ENCODE results near the gene RFX5. TPM values are rescaled to one million over a fixed set of nuclear protein-coding genes. Genes with fewer than 3 reads are reported as not detected.

RFX5 gene
- total and polyA plus RNA-seq, 2 donors (not counting 3 experiments of a cell fraction or from before 2014, with no cell fraction given), result 23.5 to 52.8 TPM

- CTCF ChIA-PET, result interaction anchor here (0.7 to 5.9 kb wide), 8 partner anchors 10 to 91 kb away, joined by 3 to 103 read pairs (median 6); no protein-coding TSS in a partner anchor
- Histone ChIP-seq H3K9ac (replicated peaks; ENCODE audit: extremely low read depth, insufficient read depth, low read length) (peak within 1 kb of the TSS; percentile 97), H3K27ac (ENCODE audit: insufficient read depth, low read depth, low read length) (peak within 1 kb of the TSS; percentile 93), H3K9me3 (replicated peaks; ENCODE audit: control insufficient read depth, insufficient read depth, low read length) (no peaks in the 10 kb centered on the region), H3K4me2 (ENCODE audit: insufficient read depth, low read length) (peak within 1 kb of the TSS; percentile 79), H3K4me3 (replicated peaks in 1 of 3; ENCODE audit: insufficient read depth in 1 of 3, low read depth in 1 of 3, low read length in 3 of 3) (peak within 1 kb of the TSS; percentile 63 to 86 (median 83)), H3K36me3 (ENCODE audit: control insufficient read depth in 2 of 2, extremely low read depth in 1 of 2, insufficient read depth in 2 of 2, low read length in 2 of 2) (peaks cover 0 to 3% of the 10 kb centered on the region in 2 experiments), H2AFZ (ENCODE audit: low read depth, low read length) (peak within 1 kb of the TSS; percentile 83), H3K9me1 (replicated peaks; ENCODE audit: control insufficient read depth, extremely low read depth, insufficient read depth, low read length) (no peaks in the 10 kb centered on the region), H3K27me3 (ENCODE audit: control insufficient read depth in 2 of 2, insufficient read depth in 2 of 2, low read length in 2 of 2) (no peaks in the 10 kb centered on the region), H3K4me1 (ENCODE audit: control insufficient read depth, extremely low read depth, insufficient read depth, low read length) (peaks cover 22% of the 10 kb centered on the region), H3K79me2 (ENCODE audit: control insufficient read depth, insufficient read depth, low read length) (peaks cover 26% of the 10 kb centered on the region), H4K20me1 (replicated peaks; ENCODE audit: control insufficient read depth, extremely low read depth, insufficient read depth, low read length) (no peaks in the 10 kb centered on the region)
- intact Hi-C loops (cut with micrococcal nuclease), result loop anchor here (1.0 to 5.0 kb wide), 4 partner anchors 13 to 130 kb away; partner anchors contain the start of gene PIP5K1A
- DNase-seq (ENCODE audit: low read depth, low spot score), result peak; percentile 98
- dilution Hi-C loops (cut with MboI; ENCODE audit: extremely low pct_ligation_motif_present, low sequenced_read_pairs), result no loop called here
- BruUV-seq (replicated peaks), result no TSS peak
- peak; percentile 68 for TF ChIP-seq POLR2A (IDR thresholded peaks at IDR 0.05; ENCODE audit: low read depth, low read length)
- TF ChIP-seq JUN (IDR thresholded peaks at IDR 0.05; ENCODE audit: borderline replicate concordance, insufficient read depth, insufficient read length, low read depth), result no peak
- TF ChIP-seq POLR2AphosphoS5 (IDR thresholded peaks at IDR 0.05; ENCODE audit: insufficient read depth, low read depth, low read length), result peak; percentile 62
- TF ChIP-seq MAX (IDR thresholded peaks at IDR 0.05; ENCODE audit: insufficient read depth, insufficient read length), result no peak
- POLR2A ChIA-PET, result interaction anchor here (1.0 to 1.8 kb wide), 6 partner anchors 9 to 213 kb away, joined by 3 to 11 read pairs (median 3); partner anchors contain the start of gene ZNF687
- FAIRE-seq, result peak; percentile 90
Measured at GRCh38 chr1:151327223-151327902, 19.7 kb downstream of the RFX5 start, which contains the start of gene PI4KB. TSS of gene PI4KB (minus strand) at chr1:151327416. CDS start at chr1:151316481, 10,935 bp downstream.

GRCh38 chr1:151326619-151327222 lies 20.3 kb downstream of the RFX5 start:
- H3K27ac ChIP-seq (ENCODE audit: insufficient read depth, low read depth, low read length), result peak overlapping the region; percentile 93
- peaks cover 28% of the 10 kb centered on the region for H3K79me2 ChIP-seq (ENCODE audit: control insufficient read depth, insufficient read depth, low read length)
- peak overlapping the region; percentile 79 for H3K4me2 ChIP-seq (ENCODE audit: insufficient read depth, low read length)
- DNase-seq (ENCODE audit: low read depth, low spot score), result peak; percentile 51
- H3K4me3 ChIP-seq (replicated peaks in 1 of 3; ENCODE audit: insufficient read depth in 1 of 3, low read depth in 1 of 3, low read length in 3 of 3), result peak overlapping the region; percentile 63 to 86 (median 83)
- POLR2A ChIA-PET, result interaction anchor here (0.6 to 1.8 kb wide), 4 partner anchors 10 to 214 kb away, joined by 3 to 11 read pairs (median 4); no protein-coding TSS in a partner anchor
- CTCF ChIA-PET, result interaction anchor here (0.7 to 5.9 kb wide), 6 partner anchors 10 to 92 kb away, joined by 3 to 103 read pairs (median 9); no protein-coding TSS in a partner anchor
- no peaks in the 10 kb centered on the region for H4K20me1 ChIP-seq (replicated peaks; ENCODE audit: control insufficient read depth, extremely low read depth, insufficient read depth, low read length)
- BruUV-seq (replicated peaks), result no TSS peak
- H3K36me3 ChIP-seq (ENCODE audit: control insufficient read depth in 2 of 2, extremely low read depth in 1 of 2, insufficient read depth in 2 of 2, low read length in 2 of 2), result peaks cover 0 to 3% of the 10 kb centered on the region in 2 experiments
- intact Hi-C loops (cut with micrococcal nuclease) (loop anchor here (1.0 to 5.0 kb wide), 4 partner anchors 14 to 129 kb away; partner anchors contain the start of gene PIP5K1A), dilution Hi-C loops (cut with MboI; ENCODE audit: extremely low pct_ligation_motif_present, low sequenced_read_pairs) (no loop called here)
- H2AFZ ChIP-seq (ENCODE audit: low read depth, low read length), result peak overlapping the region; percentile 0
- H3K9me1 ChIP-seq (replicated peaks; ENCODE audit: control insufficient read depth, extremely low read depth, insufficient read depth, low read length), result no peaks in the 10 kb centered on the region
- no peaks in the 10 kb centered on the region for H3K9me3 ChIP-seq (replicated peaks; ENCODE audit: control insufficient read depth, insufficient read depth, low read length)
- peaks cover 22% of the 10 kb centered on the region for H3K4me1 ChIP-seq (ENCODE audit: control insufficient read depth, extremely low read depth, insufficient read depth, low read length)
- no peaks in the 10 kb centered on the region for H3K27me3 ChIP-seq (ENCODE audit: control insufficient read depth in 2 of 2, insufficient read depth in 2 of 2, low read length in 2 of 2)
- H3K9ac ChIP-seq (replicated peaks; ENCODE audit: extremely low read depth, insufficient read depth, low read length), result peak overlapping the region; percentile 97
- FAIRE-seq, result no peak
- TF ChIP-seq GATA2 (IDR thresholded peaks at IDR 0.05; ENCODE audit: insufficient read depth, insufficient read length, low read depth, low read length) (no peak), POLR2A (IDR thresholded peaks at IDR 0.05; ENCODE audit: low read depth, low read length) (peak; percentile 57)

Measured in endothelial cell of umbilical vein (primary cell).